Stimulated activated naive CD8-positive, alpha-beta T cell treated with anti-CD3 and anti-CD28 coated beads, Interleukin-15, Interleukin-2, amounts not matched to agents 100 U/mL and 50 U/mL, for 24 hours (primary cell): Measurements from ENCODE around the gene BABAM2.
"Not testable (repeated sequence)": the region's sequence is repeated elsewhere in the genome, so short reads cannot be mapped to it uniquely, and the experiment has no call there.

Experiments used
- ATAC-seq: fragments of 150-1000 bp; cut with Tn5 transposase; one replicate; pipeline ENCODE4 v1.10.0; 2021
- DNase-seq: peaks from one replicate; pipeline ENCODE4 v3.0.0; 2021

BABAM2 gene

GRCh38 chr2:28080911-28081310 is 190.4 kb downstream of the BABAM2 start:
- no peak for ATAC-seq
- no peak for DNase-seq

DNA sequence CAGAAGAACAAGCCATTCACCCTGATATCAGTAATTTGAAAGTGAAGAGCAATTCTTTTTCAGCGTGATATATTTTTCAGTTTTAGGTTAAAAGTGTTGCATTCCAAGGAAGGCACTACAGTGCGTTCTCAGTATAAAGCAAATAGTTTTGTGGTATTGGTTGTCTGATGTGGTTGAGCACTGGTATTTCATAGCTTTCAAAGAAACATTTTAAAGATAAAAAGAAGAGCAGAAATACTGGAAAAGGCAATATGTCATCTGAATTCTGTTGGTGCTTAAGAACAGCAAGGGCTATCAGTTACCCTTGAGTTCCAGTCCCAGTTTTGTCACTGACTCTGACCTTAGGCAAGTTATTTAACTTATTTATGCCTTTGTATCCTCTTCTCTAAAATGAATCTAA is 191.6 kb downstream of the BABAM2 start:
- DNase-seq (no peak), ATAC-seq (no peak)

DNA sequence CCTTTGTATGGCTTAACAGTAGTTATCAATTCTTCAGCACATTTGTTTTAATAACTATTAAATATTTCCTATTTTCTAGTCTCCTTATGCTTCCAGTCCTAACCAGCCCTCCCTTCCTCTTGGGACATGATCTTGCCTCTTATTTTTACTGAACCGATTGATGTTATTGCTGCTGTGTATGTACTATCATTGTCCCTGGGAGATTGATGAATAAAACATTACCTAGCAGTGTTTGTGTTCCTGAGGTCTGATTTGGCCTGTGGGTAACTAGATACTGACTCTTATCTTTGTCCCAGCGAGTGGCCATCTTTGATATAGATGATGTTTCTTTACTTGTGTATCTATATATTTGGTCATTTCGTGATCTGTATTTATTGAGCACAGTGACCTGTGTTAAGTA is 192.9 kb downstream of the BABAM2 start:
- ATAC-seq (no peak), DNase-seq (no peak)

DNA sequence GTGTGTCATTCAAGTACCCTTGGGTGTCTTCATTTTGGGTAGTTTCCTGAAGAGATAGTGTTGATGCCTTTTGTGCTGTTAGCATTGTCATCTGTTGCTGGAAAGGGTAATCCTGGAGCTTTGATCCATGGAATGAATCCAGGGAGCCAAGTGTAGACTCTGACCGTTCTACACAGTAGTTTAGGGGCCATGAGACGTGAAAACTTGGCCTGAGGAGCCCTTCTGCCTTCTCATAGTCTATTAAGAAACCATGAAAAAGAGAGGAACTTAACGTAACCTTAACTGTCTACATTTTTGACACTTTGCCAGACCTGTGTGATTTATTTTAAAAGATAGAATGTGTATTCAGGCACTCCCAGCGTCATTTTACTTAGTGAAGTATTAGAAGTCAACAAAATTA is 194.0 kb downstream of the BABAM2 start:
- no peak for DNase-seq
- no peak for ATAC-seq

GRCh38 chr2:28085201-28085600 is 194.7 kb downstream of the BABAM2 start:
- DNase-seq (no peak), ATAC-seq (no peak)

- ATAC-seq (no peak), DNase-seq (no peak)
Measured at GRCh38 chr2:28086611-28087010, 196.1 kb downstream of the BABAM2 start.

DNA sequence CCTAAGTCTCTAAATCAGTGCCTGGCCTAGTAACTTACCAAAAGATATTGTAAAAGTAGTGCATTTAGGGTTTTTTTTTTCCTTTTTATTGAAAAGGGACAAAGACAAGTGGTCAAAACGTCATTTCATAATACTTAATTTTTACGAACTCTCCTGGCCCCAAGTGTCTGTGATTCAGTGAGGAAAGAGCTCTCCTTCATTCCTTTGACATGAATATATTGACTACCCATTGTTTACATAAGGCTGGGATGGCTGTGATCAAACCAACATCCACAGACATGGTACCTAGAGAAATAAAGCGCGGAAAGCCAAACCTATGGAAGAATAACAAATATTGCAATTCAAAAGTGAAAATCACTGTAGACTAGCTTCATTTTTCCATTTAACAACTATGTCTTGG is 198.4 kb downstream of the BABAM2 start:
- DNase-seq: no peak
- ATAC-seq: no peak

DNA sequence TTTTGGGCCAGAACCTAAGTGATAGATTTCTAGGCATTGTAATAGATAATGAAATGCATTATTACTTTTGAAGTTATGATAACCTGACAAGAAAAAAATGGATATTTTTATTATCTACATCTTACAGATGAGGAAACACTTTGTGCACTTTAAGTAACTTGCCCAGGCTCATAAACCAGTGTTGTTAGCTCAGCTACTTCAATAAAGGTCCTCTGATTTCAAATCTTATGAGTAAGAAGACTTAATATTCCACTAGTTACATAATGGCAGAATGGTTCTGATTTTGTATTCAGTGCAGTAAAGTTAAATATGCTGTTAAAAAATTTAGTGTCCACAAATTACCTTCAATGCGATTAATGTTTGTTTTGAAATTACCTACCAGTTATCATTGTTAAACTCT is 199.0 kb downstream of the BABAM2 start:
- ATAC-seq: no peak

GRCh38 chr2:28093308-28093707 is 202.8 kb downstream of the BABAM2 start:
- ATAC-seq (no peak), DNase-seq (no peak)

More for the DNA sequence above, 199.0 kb downstream of the BABAM2 start:
- no peak for DNase-seq

DNA sequence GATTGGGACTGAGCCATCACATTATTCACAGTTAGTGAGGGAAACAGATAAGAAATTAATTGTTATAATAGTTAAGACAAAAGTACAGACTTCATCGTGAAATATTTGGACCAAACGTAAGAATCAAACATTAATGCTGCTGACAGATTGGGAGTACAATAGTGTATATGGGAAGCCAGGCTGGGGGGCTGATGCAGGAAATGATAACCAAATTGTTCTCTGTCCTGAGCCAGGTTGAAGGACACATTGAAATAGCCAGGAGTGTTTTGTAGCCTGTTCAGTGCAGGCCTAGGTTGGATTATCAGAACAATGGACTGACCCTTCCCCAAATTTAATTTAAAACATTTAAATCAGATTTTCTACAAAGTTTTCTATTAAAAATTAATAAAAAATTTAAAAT is 203.2 kb downstream of the BABAM2 start:
- ATAC-seq (no peak), DNase-seq (no peak)

DNA sequence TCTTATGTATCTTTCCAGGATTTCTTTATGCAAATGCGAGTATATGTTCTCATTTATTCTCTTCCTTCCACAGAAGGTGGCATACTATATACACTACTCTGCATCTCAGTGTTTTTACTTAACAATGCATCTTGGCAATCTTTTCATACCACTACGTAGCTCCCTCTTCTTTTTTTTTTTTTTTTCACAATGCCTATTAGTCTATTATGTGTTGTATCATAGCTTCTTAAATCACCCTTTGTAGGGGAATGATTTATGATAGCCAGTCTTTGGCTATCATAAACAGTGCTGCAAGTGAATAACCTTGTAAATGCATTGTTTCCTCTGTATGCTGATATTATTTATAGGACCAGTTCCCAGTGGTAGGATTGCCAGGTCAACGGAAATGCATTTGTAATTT is 204.2 kb downstream of the BABAM2 start:
- DNase-seq (no peak), ATAC-seq (no peak)

GRCh38 chr2:28095622-28096021 is 205.1 kb downstream of the BABAM2 start:
- ATAC-seq (no peak), DNase-seq (no peak)

DNA sequence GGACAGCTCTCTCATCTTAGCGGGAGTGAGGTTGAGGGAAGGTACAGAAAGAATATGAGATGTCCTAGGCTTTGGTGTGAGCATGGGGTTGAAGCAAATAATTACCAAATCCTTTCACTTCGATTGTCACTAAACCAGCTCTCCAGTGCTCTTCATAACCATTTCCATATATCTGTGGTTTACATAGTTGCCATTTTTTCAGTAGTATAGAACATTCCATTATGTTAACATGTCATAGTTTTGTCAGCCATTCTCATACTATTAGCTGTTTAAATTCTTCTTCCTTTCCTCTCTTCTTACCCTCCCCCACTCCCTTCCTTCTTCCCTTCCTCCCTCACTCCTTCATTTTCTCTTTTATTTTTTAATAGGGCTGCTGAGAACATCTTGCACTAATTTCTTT is 205.9 kb downstream of the BABAM2 start:
- ATAC-seq (no peak), DNase-seq (no peak)

DNA sequence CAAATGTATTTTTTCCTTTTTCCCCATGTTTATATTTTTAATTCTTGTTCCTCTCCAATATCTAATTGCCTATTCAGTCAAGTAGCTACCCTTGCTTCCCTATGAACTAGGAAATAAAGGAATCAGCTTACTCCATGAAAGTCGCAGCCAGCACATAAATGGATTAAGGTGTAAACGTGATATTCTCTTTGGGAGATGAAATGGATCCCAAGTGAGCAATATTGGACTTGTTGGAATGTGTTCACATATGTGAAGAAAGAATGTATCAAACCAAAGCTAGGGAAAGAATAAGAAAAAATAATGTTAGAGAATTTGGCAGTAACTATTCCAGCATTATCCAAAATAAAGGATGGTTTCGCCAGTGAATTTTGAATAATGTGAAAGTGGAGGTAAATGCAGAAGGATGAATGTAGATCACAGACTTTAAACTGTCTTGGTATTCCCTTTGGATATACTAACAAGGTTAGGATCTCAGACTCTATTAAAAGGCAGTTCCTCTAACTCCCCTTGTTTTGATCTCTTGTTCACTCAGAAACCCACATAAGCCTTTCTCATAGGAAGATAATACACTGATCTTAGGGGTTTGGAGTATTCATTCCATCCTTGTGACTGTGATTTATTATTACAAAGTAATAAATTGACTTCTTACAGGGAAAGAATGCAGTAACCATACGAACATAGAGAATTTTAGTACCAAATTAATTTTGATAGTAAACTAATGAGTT is 208.1 kb downstream of the BABAM2 start:
- DNase-seq: no peak
- no peak for ATAC-seq

DNA sequence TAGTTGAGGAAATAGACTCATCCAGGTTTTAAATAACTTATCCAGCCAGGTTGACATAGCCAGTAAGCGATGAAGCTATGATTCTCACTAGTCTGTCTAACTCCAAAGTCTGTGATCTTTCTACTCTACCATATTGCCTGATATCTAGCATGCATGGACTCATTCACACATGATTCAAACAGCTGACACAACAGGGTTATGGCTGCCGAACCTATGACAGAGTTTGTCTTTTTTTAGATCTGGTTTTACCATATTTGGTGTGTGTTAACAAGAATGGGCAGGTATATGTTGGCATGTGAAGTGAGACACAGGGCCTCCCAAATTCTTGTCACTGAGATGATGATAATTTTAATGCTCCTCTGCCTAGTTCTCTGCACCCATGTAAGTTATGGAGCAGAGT is 210.6 kb downstream of the BABAM2 start:
- ATAC-seq (no peak), DNase-seq (no peak)

- ATAC-seq (no peak), DNase-seq (no peak)
Measured at GRCh38 chr2:28101892-28102291, 211.4 kb downstream of the BABAM2 start.

- no peak for DNase-seq
- ATAC-seq: no peak
Measured at GRCh38 chr2:28102455-28102874, 211.9 kb downstream of the BABAM2 start.

GRCh38 chr2:28103611-28104010 is 213.1 kb downstream of the BABAM2 start:
- DNase-seq (no peak), ATAC-seq (no peak)

GRCh38 chr2:28108143-28108542 is 217.6 kb downstream of the BABAM2 start:
- no peak for ATAC-seq
- DNase-seq: no peak

DNA sequence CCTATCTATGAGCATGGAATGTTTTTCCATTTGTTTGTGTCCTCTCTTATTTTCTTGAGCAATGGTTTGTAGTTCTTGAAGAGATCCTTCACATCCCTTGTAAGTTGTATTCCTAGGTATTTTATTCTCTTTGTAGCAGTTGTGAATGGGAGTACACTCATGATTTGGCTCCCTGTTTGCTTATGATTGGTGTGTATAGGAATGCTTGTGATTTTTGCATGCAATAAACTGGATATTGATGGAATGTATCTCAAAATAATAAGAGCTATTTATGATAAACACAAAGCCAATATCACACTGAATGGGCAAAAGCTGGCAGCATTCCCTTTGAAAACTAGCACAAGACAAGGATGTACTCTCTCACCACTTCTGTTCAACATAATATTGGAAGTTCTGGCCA is 223.2 kb downstream of the BABAM2 start:
- not testable (repeated sequence) for ATAC-seq, DNase-seq

DNA sequence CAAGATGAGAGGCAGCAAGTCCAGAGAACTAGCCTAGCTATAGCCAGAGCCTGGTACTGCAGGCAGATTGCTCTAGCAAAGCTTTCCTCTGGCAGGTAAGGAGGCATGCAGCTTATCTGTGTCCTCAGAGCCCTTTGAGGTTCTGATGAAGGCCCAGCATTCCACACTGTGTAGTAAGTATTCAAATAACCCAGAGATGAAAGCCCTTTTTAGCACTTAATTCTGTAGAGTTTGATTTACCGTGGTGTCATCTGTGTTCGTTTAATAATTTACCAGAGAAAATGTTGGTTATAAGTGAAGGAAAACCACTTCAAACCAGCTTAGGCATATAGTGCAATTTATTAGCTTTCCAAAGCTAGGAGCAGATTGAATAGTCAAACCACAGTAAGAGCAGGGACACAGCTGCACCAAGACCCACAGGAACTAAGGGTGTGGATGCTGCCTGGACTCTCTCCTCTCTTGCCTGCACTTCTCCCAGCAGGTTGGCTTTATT is 226.6 kb downstream of the BABAM2 start:
- no peak for DNase-seq
- no peak for ATAC-seq

GRCh38 chr2:28119631-28120030 is 229.1 kb downstream of the BABAM2 start:
- no peak for ATAC-seq
- no peak for DNase-seq

- DNase-seq (no peak), ATAC-seq (no peak)
Measured at GRCh38 chr2:28128281-28128950, 237.9 kb downstream of the BABAM2 start.
